A549 treated with Mapracorat at 1 μM for 4 hours (cell line): Measurements from ENCODE around the gene OR52B6. TPM values are rescaled to one million over a fixed set of nuclear protein-coding genes. Genes with fewer than 3 reads are reported as not detected.

Experiments used
- total RNA-seq: library from RNA; stranded (reverse); fragments of 200-300 nt; extraction: Qiagen RNA extraction; gene quantifications from 5 replicates; pipeline ENCODE4 v1.2.3, GENCODE V29; 2022

Gene OR52B6
- not detected in 5 replicates for total RNA-seq

GRCh38 chr11:5580577-5580976 is at the start of gene OR52B6:
Gene OR52B6 (plus strand): TSS chr11:5580877. CDS start chr11:5580877, 0 bp downstream.

DNA sequence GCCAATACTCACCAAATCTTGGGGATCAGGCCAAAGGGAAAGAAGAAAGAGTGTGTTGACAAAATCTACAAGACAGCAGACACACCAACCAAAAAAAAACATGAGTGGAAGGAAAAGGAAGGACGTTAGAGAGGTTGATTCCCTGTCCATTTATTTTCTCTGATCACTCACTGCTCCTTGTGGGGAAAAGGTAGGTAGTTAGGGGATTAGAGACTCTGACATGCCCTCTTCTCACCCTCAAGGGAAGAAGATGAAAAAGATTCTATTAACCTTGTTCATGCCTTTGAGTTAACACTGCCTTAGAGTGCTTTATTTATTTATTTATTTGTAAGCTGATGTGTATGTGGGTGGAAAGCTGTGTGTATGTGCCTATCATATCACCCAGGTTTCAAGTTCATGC is 32.2 kb upstream of the OR52B6 start, which contains the start of gene OR52H1:
Gene OR52H1 (minus strand): TSS at position 101 of the 400 bp plus-strand sequence. CDS start 3,035 bp downstream, outside the sequence.

GRCh38 chr11:5596607-5597201 is 16.0 kb downstream of the OR52B6 start, which contains the start of gene TRIM6:
Gene TRIM6 (plus strand): TSS chr11:5596637. CDS start chr11:5596898, 261 bp downstream.

DNA sequence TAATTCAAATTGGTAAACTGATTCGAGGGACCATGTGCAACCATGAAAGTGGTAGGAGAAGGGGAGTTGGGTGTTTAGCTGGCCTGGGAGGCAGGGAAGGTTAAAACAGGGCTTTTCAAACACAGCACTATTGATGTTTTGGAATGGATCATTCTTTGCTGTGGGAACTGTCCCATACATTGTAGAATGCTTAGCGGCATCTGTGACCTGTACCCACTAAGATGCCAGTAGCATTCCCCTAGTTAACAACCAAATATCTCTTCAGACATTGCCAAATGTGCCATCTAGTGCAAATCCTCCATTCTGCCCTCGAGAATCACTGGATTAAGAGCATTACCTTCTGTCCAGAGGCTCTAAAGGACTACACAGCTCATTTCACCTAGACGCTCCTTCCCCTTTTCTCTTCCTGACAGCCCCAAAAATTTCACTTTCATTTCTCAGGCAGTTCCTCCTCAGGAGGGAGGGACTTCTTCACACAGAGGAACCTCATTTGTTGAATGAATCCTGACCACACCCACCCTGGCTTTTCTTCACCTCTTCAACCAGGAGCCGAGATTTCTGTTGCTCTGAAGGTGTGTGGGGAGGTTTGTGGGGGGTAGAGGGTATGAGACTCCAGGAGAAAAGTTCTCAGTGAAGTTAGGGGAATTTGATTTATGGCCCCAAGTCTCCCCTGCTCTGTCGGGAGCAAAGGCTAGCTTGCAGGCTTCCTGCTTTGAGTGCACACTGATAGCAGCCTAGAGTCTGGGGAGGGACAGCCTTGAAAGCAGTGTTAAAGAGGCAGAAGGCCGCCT is 44.0 kb downstream of the OR52B6 start, which contains the start of gene TRIM34:
Gene TRIM34 (plus strand): TSS at position 513 of the 791 bp plus-strand sequence. CDS start 7,331 bp downstream, outside the sequence.

Other genes starting within 250 kb of the OR52B6 start
- gene OR51B5, start 237.4 kb upstream of the OR52B6 start, total RNA-seq, result 0.13 TPM in 2 of 5 replicates, not detected in the others
- not detected in 5 replicates for gene OR51B6, start 229.4 kb upstream of the OR52B6 start, total RNA-seq
- not detected in 5 replicates for gene OR51M1, start 197.1 kb upstream of the OR52B6 start, total RNA-seq
- gene OR51Q1, start 158.8 kb upstream of the OR52B6 start, total RNA-seq, result not detected in 5 replicates
- gene OR51I1, start 139.4 kb upstream of the OR52B6 start, total RNA-seq, result not detected in 5 replicates
- not detected in 5 replicates for gene OR51I2, start 131.6 kb upstream of the OR52B6 start, total RNA-seq
- not detected in 5 replicates for gene OR52D1, start 92.2 kb upstream of the OR52B6 start, total RNA-seq
- not detected in 5 replicates for gene UBQLN3, start 70.9 kb upstream of the OR52B6 start, total RNA-seq
- not detected in 5 replicates for gene UBQLNL, start 64.2 kb upstream of the OR52B6 start, total RNA-seq
- not detected in 5 replicates for gene OR52H1, start 32.3 kb upstream of the OR52B6 start, total RNA-seq
- 8.7 to 9.9 TPM (median 9.2 TPM) in 5 replicates for gene TRIM6, start 15.8 kb downstream of the OR52B6 start, total RNA-seq
- gene TRIM34, start 44.1 kb downstream of the OR52B6 start, total RNA-seq, result 2.9 to 3.7 TPM (median 3.1 TPM) in 5 replicates
- 8.7 to 10.9 TPM (median 10.5 TPM) in 5 replicates for gene TRIM5, start 104.2 kb downstream of the OR52B6 start, total RNA-seq
- 0.80 to 1.4 TPM (median 0.87 TPM) in 5 replicates for gene TRIM22, start 108.9 kb downstream of the OR52B6 start, total RNA-seq
- not detected in 5 replicates for gene OR56B1, start 155.6 kb downstream of the OR52B6 start, total RNA-seq
- not detected in 5 replicates for gene OR52N4, start 173.4 kb downstream of the OR52B6 start, total RNA-seq
- gene OR52N5, start 202.5 kb downstream of the OR52B6 start, total RNA-seq, result not detected in 5 replicates
- not detected in 5 replicates for gene OR52N1, start 210.4 kb downstream of the OR52B6 start, total RNA-seq
- gene OR52N2, start 228.0 kb downstream of the OR52B6 start, total RNA-seq, result not detected in 5 replicates